A673 (cell line): ENCODE measurements around the gene TEX54. TPM values are rescaled to one million over a fixed set of nuclear protein-coding genes. Genes with fewer than 3 reads are reported as not detected.

Experiments used
- BruUV-seq: library from RNA; stranded (reverse); fragments of 400-500 nt; replicated peaks from 2 replicates; lab custom pipeline; 2021; lab: Mats Ljungman, UMichigan
- CTCF ChIA-PET: fragments of 300-600 bp; sonication (Branson Sonifier 250); formaldehyde crosslinking; loops from one replicate; lab custom pipeline; 2022; ENCODE audit warnings: antibody characterized with exemption; lab: Charles Lee
- POLR2A ChIA-PET: fragments of 300-600 bp; sonication (Branson Sonifier 250); formaldehyde crosslinking; loops from one replicate; lab custom pipeline; 2022; ENCODE audit warnings: antibody characterized with exemption; ENCODE audit not compliant: low non-redundant PET; lab: Charles Lee
- DNase-seq: peaks from one replicate; pipeline ENCODE4 v3.0.0-alpha.2; 2015; ENCODE audit warnings: low spot score
- H3K27ac ChIP-seq: fragments of 200-600 bp; sonication (generic); 2 replicates; pipeline ENCODE4 v1.5.1; 2016; ENCODE audit warnings: mixed run types, low read depth, mild to moderate bottlenecking, mixed read lengths, antibody characterized with exemption, low read length; ENCODE audit not compliant: poor library complexity, severe bottlenecking
- H3K27me3 ChIP-seq: fragments of 200-600 bp; sonication (generic); replicated peaks from 2 replicates; pipeline ENCODE4 v1.6.1; 2017; ENCODE audit warnings: mixed run types, low read depth, mild to moderate bottlenecking, mixed read lengths, antibody characterized with exemption, low read length; ENCODE audit not compliant: insufficient read depth, poor library complexity
- H3K36me3 ChIP-seq: fragments of 200-600 bp; sonication (generic); 2 replicates; pipeline ENCODE4 v1.6.1; 2016; ENCODE audit warnings: mixed run types, mild to moderate bottlenecking, mixed read lengths, antibody characterized with exemption, low read length; ENCODE audit not compliant: insufficient read depth, poor library complexity, severe bottlenecking
- H3K4me1 ChIP-seq: fragments of 200-600 bp; sonication (generic); 2 replicates; pipeline ENCODE4 v1.6.1; 2017; ENCODE audit warnings: mixed run types, mild to moderate bottlenecking, mixed read lengths, antibody characterized with exemption, low read length; ENCODE audit not compliant: insufficient read depth, poor library complexity, severe bottlenecking
- H3K4me3 ChIP-seq: fragments of 200-600 bp; sonication (generic); 2 replicates; pipeline ENCODE4 v1.5.1; 2016; ENCODE audit warnings: low read depth, mixed run types, mild to moderate bottlenecking, mixed read lengths, low read length; ENCODE audit not compliant: poor library complexity, severe bottlenecking
- H3K9me3 ChIP-seq: fragments of 200-600 bp; sonication (generic); 2 replicates; pipeline ENCODE4 v1.6.1; 2016; ENCODE audit warnings: mixed run types, low read depth, mild to moderate bottlenecking, mixed read lengths, antibody characterized with exemption, low read length; ENCODE audit not compliant: poor library complexity, severe bottlenecking
- EZH2 ChIP-seq: fragments of 200-600 bp; sonication (generic); IDR thresholded peaks from 2 replicates; pipeline ENCODE4 v1.6.1; 2017; ENCODE audit warnings: borderline replicate concordance, low read depth, mild to moderate bottlenecking, mixed read lengths, antibody characterized with exemption, low read length; ENCODE audit not compliant: poor library complexity, severe bottlenecking
- intact Hi-C: fragments of 100-400 bp; cut with micrococcal nuclease; formaldehyde crosslinking; loops from one replicate; pipeline ENCODE4 v1.10.0; 2022; ENCODE audit not compliant: unreplicated experiment
- total RNA-seq: library from RNA; stranded (reverse); gene quantifications from 2 replicates; pipeline ENCODE4 v1.2.3, GENCODE V29; 2021
- TF ChIP-seq, protein P1 (sequence below): fragments of 300-800, 200-600 bp; sonication (generic); conservative IDR thresholded peaks from 2 replicates; pipeline ENCODE4 v1.5.1; 2017; ENCODE audit warnings: low read depth, mild to moderate bottlenecking, antibody characterized with exemption, low read length, moderate library complexity, mixed read lengths

The TEX54 gene
- total RNA-seq, 1 experiment from 2014 or later: 0.77 TPM

GRCh38 chr11:62855571-62856332, 23.1 kb upstream of the TEX54 start:
- BruUV-seq: no TSS peak
- ChIA-PET CTCF (interaction anchor here (0.5 to 1.2 kb wide), 3 partner anchors 24 to 65 kb away, joined by 3 read pairs; partner anchors contain the start of genes SLC3A2 and STX5), POLR2A (interaction anchor here (0.8 to 3.6 kb wide), 5 partner anchors 15 to 184 kb away, joined by 3 to 27 read pairs (median 5); partner anchors contain the start of genes LBHD1, SLC3A2 and STX5)
- Histone ChIP-seq H3K27ac (peak overlapping the region; percentile 92), H3K9me3 (no peaks in the 10 kb centered on the region), H3K4me3 (peak overlapping the region; percentile 70), H3K4me1 (peaks cover 13% of the 10 kb centered on the region), H3K36me3 (peaks cover 42% of the 10 kb centered on the region), H3K27me3 (no peaks in the 10 kb centered on the region)
- DNase-seq: peak; percentile 99
- intact Hi-C loops: loop anchor here (5.0 to 10.0 kb wide), 2 partner anchors 123 to 261 kb away; partner anchors contain the start of gene TUT1
- TF ChIP-seq, protein P1, sequence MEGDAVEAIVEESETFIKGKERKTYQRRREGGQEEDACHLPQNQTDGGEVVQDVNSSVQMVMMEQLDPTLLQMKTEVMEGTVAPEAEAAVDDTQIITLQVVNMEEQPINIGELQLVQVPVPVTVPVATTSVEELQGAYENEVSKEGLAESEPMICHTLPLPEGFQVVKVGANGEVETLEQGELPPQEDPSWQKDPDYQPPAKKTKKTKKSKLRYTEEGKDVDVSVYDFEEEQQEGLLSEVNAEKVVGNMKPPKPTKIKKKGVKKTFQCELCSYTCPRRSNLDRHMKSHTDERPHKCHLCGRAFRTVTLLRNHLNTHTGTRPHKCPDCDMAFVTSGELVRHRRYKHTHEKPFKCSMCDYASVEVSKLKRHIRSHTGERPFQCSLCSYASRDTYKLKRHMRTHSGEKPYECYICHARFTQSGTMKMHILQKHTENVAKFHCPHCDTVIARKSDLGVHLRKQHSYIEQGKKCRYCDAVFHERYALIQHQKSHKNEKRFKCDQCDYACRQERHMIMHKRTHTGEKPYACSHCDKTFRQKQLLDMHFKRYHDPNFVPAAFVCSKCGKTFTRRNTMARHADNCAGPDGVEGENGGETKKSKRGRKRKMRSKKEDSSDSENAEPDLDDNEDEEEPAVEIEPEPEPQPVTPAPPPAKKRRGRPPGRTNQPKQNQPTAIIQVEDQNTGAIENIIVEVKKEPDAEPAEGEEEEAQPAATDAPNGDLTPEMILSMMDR: no peak
- no peak for TF ChIP-seq EZH2

- ChIA-PET CTCF (no interaction called here), POLR2A (interaction anchor here (0.5 to 3.6 kb wide), 7 partner anchors 12 to 69 kb away, joined by 3 to 27 read pairs (median 5); partner anchors contain the start of genes SLC3A2 and STX5)
- TF ChIP-seq, protein P1: no peak
- TF ChIP-seq EZH2: no peak
- DNase-seq: no peak
- Histone ChIP-seq H3K27me3 (no peaks in the 10 kb centered on the region), H3K27ac (peak overlapping the region; percentile 92), H3K9me3 (no peaks in the 10 kb centered on the region), H3K4me3 (peak overlapping the region; percentile 70), H3K4me1 (peaks cover 8% of the 10 kb centered on the region), H3K36me3 (peaks cover 42% of the 10 kb centered on the region)
- intact Hi-C loops: loop anchor here (5.0 to 10.0 kb wide), 2 partner anchors 123 to 260 kb away; partner anchors contain the start of gene TUT1
- BruUV-seq: TSS peak; percentile 57
These were observed 22.4 kb upstream of the TEX54 start for GRCh38 chr11:62854825-62855570.

DNA sequence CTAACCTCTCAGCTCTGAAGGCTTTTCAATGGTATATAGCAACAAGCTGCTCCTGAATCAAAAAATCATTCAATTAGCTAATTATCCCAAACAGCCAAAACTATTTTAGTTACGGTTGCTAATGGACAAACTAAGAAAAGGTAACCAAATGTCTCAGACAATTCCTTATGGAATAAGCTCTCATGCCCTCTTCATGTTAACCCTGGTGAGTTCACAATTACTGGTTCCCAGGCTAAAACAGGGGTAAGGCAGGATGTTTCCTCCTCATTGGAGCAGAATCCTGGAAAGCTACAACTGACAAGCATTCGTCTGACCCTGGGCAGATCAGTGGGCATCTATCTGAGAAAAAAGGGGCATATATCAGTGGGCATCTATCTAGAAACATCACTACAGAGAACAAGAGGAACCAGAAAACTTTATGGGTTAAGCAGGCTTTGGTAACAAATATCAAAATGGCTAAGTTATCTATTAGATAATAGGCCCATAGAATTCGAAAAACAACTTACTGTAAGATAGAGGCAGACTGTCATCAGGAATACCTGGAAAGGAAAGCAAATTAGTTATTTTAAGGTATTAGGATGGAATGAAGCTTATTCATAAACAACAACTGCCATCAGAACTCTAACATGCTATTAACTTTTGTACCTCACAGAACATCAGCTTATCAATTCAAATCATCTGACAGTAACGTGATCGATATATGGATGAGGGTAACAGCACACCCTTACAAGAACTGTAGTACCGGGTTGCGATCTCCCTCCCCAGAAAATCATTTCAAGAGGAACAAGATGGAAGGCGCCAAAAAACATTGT, 21.6 kb upstream of the TEX54 start:
- TF ChIP-seq, protein P1: no peak
- TF ChIP-seq EZH2: no peak
- Histone ChIP-seq H3K4me3 (peak overlapping the region; percentile 70), H3K9me3 (no peaks in the 10 kb centered on the region), H3K27me3 (no peaks in the 10 kb centered on the region), H3K36me3 (peaks cover 42% of the 10 kb centered on the region), H3K4me1 (peaks cover 8% of the 10 kb centered on the region), H3K27ac (peak overlapping the region; percentile 92)
- no TSS peak for BruUV-seq
- no peak for DNase-seq
- POLR2A ChIA-PET: interaction anchor here (0.6 to 3.6 kb wide), 5 partner anchors 13 to 501 kb away, joined by 3 to 27 read pairs (median 5); partner anchors contain the start of genes HNRNPUL2 and STX5
- intact Hi-C loops: loop anchor here (10.0 kb wide), 1 partner anchor 259 kb away; the partner anchor contains the start of gene TUT1
- CTCF ChIA-PET: no interaction called here
